HCT116 (cell line): Measurements from ENCODE around the gene GCAT. TPM values are rescaled to one million over a fixed set of nuclear protein-coding genes. Genes with fewer than 3 reads are reported as not detected.

ENCODE experiments used
- ATAC-seq: fragments of 200-7000 bp; cut with Tn5 transposase; 2 replicates; pipeline ENCODE4 v1.9.1; 2020; ENCODE audit warnings: mild to moderate bottlenecking, moderate library complexity
- BruUV-seq: library from RNA; stranded (reverse); fragments of 400-500 nt; replicated peaks from 2 replicates; lab custom pipeline; 2021; lab: Mats Ljungman, UMichigan
- CTCF ChIA-PET: fragments of 300-600 bp; sonication (Branson Sonifier 250); formaldehyde crosslinking; loops from one replicate; lab custom pipeline; 2021; ENCODE audit warnings: antibody characterized with exemption; lab: Charles Lee
- POLR2A ChIA-PET: fragments of 300-600, 350-600 bp; sonication (Branson Sonifier 250); formaldehyde crosslinking; loops from one replicate; lab custom pipeline; 2021; ENCODE audit warnings: antibody characterized with exemption; lab: Charles Lee
- RAD21 ChIA-PET, 2 experiments: fragments of 300-600 bp; sonication (Branson Sonifier 250); formaldehyde crosslinking; loops; one replicate each; lab custom pipeline; 2023; ENCODE audit warnings: low total read pairs in 2 of 2; ENCODE audit not compliant: uncharacterized antibody in 2 of 2, unreplicated experiment in 2 of 2, low non-redundant PET in 1 of 2; lab: Charles Lee
- DNase-seq: peaks from one replicate; pipeline ENCODE4 v3.0.0-alpha.2; 2010; ENCODE audit warnings: low read depth, low spot score
- H2AFZ ChIP-seq: fragments of 200-600 bp; shearing (Covaris generic), sonication (generic); 2 replicates; pipeline ENCODE4 v1.6.1; 2017; ENCODE audit warnings: low read depth, mixed run types, mixed read lengths, antibody characterized with exemption, low read length; ENCODE audit not compliant: poor library complexity, severe bottlenecking
- H3K27ac ChIP-seq: 2 replicates; pipeline ENCODE4 v1.5.1; 2012; ENCODE audit warnings: low read depth, low read length
- H3K27me3 ChIP-seq: fragments of 200-600 bp; sonication (generic); 2 replicates; pipeline ENCODE4 v1.6.1; 2016; ENCODE audit warnings: mixed run types, low read length, mixed read lengths; ENCODE audit not compliant: insufficient read depth
- H3K36me3 ChIP-seq, 2 experiments: fragments of 200-500 bp in 1 of 2; fragments of 200-600 bp in 1 of 2; sonication (Bioruptor generic) in 1 of 2; sonication (generic) in 1 of 2; 2 replicates each; pipeline versions ENCODE4 v1.5.1 to v1.6.1; 2014 to 2016; ENCODE audit warnings: low read length in 2 of 2, inconsistent platforms in 1 of 2, mixed read lengths in 1 of 2, mixed run types in 1 of 2; ENCODE audit not compliant: insufficient read depth in 2 of 2, control insufficient read depth in 1 of 2
- H3K4me1 ChIP-seq, 2 experiments: fragments of 200-600 bp in 1 of 2; sonication (generic) in 1 of 2; 2 replicates each; pipeline versions ENCODE4 v1.5.1 to v1.6.1; 2012 to 2017; ENCODE audit warnings: low read length in 2 of 2, inconsistent platforms in 1 of 2, mild to moderate bottlenecking in 1 of 2, mixed read lengths in 1 of 2, mixed run types in 1 of 2, moderate library complexity in 1 of 2; ENCODE audit not compliant: insufficient read depth in 2 of 2, control insufficient read depth in 1 of 2
- H3K4me2 ChIP-seq: fragments of 200-600 bp; sonication (generic); 2 replicates; pipeline ENCODE4 v1.6.1; 2017; ENCODE audit warnings: mixed run types, low read length, mixed read lengths
- H3K4me3 ChIP-seq, 2 experiments: fragments of 200-600 bp in 1 of 2; sonication (generic) in 1 of 2; replicated peaks in 1 of 2; 2 replicates each; pipeline ENCODE4 v1.5.1; 2011 to 2016; ENCODE audit warnings: low read length in 2 of 2, control low read depth in 1 of 2, low read depth in 1 of 2, mild to moderate bottlenecking in 1 of 2, mixed read lengths in 1 of 2, mixed run types in 1 of 2
- H3K79me2 ChIP-seq: fragments of 200-600 bp; sonication (generic); 2 replicates; pipeline ENCODE4 v1.6.1; 2017; ENCODE audit warnings: mild to moderate bottlenecking, mixed run types, low read length, moderate library complexity, mixed read lengths; ENCODE audit not compliant: insufficient read depth
- H3K9ac ChIP-seq: fragments of 200-600 bp; sonication (generic); 2 replicates; pipeline ENCODE4 v1.6.1; 2016; ENCODE audit warnings: low read length, mixed read lengths
- H3K9me2 ChIP-seq: fragments of 200-600 bp; sonication (generic), shearing (Covaris generic); 2 replicates; pipeline ENCODE4 v1.6.1; 2017; ENCODE audit warnings: mixed run types, mild to moderate bottlenecking, moderate library complexity; ENCODE audit not compliant: insufficient read depth
- H3K9me3 ChIP-seq, 2 experiments: fragments of 200-500 bp in 1 of 2; fragments of 200-600 bp in 1 of 2; sonication (Bioruptor generic) in 1 of 2; sonication (generic) in 1 of 2; 2 replicates each; pipeline ENCODE4 v1.6.1; 2014 to 2017; ENCODE audit warnings: low read length in 2 of 2, mixed read lengths in 2 of 2, inconsistent platforms in 1 of 2, low read depth in 1 of 2, mild to moderate bottlenecking in 1 of 2, mixed run types in 1 of 2, moderate library complexity in 1 of 2; ENCODE audit not compliant: control insufficient read depth in 1 of 2, insufficient read depth in 1 of 2
- H4K20me1 ChIP-seq: fragments of 200-600 bp; sonication (generic), shearing (Covaris generic); 2 replicates; pipeline ENCODE4 v1.6.1; 2017; ENCODE audit warnings: mixed run types, mild to moderate bottlenecking, moderate library complexity; ENCODE audit not compliant: insufficient read depth
- CBX3 ChIP-seq: IDR thresholded peaks from 2 replicates; pipeline ENCODE4 v1.6.1; 2012; ENCODE audit warnings: low read depth
- EGR1 ChIP-seq: IDR thresholded peaks from 2 replicates; pipeline ENCODE4 v1.6.1; 2012; ENCODE audit warnings: low read depth
- EZH2 ChIP-seq: fragments of 200-600 bp; sonication (generic); IDR thresholded peaks from 2 replicates; pipeline ENCODE4 v1.6.1; 2017; ENCODE audit warnings: antibody characterized with exemption, mixed run types
- POLR2A ChIP-seq: IDR thresholded peaks from 2 replicates; pipeline ENCODE4 v1.7.0; 2011; ENCODE audit warnings: borderline replicate concordance; ENCODE audit not compliant: insufficient read depth, insufficient read length; ENCODE audit errors: extremely low read depth
- POLR2AphosphoS5 ChIP-seq: IDR thresholded peaks from 2 replicates; pipeline ENCODE4 v1.6.1; 2011; ENCODE audit warnings: mild to moderate bottlenecking, low read depth, low read length, moderate library complexity
- SIN3A ChIP-seq: IDR thresholded peaks from 2 replicates; pipeline ENCODE4 v1.6.1; 2012; ENCODE audit warnings: low read depth
- SP1 ChIP-seq: IDR thresholded peaks from 2 replicates; pipeline ENCODE4 v1.6.1; 2012; ENCODE audit warnings: low read depth
- TCF7L2 ChIP-seq: IDR thresholded peaks from 2 replicates; pipeline ENCODE4 v1.7.0; 2011; ENCODE audit warnings: borderline replicate concordance, inconsistent platforms; ENCODE audit not compliant: insufficient read depth, insufficient read length; ENCODE audit errors: extremely low read depth
- YY1 ChIP-seq: IDR thresholded peaks from 2 replicates; pipeline ENCODE4 v1.6.1; 2011; ENCODE audit warnings: low read length, low read depth, moderate library complexity, mild to moderate bottlenecking; ENCODE audit not compliant: insufficient replicate concordance; ENCODE audit errors: extremely low read depth
- ZFX ChIP-seq: fragments of 450-650 bp; IDR thresholded peaks from 2 replicates; pipeline ENCODE4 v1.6.1; 2017
- ZNF274 ChIP-seq: fragments of 200-500 bp; sonication (Bioruptor generic); IDR thresholded peaks from 2 replicates; pipeline ENCODE4 v1.6.1; 2014; ENCODE audit warnings: mild to moderate bottlenecking, low read depth, low read length, inconsistent platforms
- intact Hi-C: fragments of 100-400 bp; cut with micrococcal nuclease; formaldehyde crosslinking; loops from 2 replicates; pipeline ENCODE4 v1.10.0; 2022
- total RNA-seq: library from RNA; stranded (reverse); gene quantifications from one replicate; pipeline ENCODE4 v1.2.1, GENCODE V29; 2021; ENCODE audit not compliant: unreplicated experiment
- TF ChIP-seq, protein P1 (sequence below): IDR thresholded peaks from 2 replicates; pipeline ENCODE4 v1.6.1; 2012; ENCODE audit warnings: low read depth
- TF ChIP-seq, protein P2 (sequence below): IDR thresholded peaks from 2 replicates; pipeline ENCODE4 v1.6.1; 2011; ENCODE audit warnings: mild to moderate bottlenecking, low read length, moderate library complexity; ENCODE audit not compliant: insufficient replicate concordance; ENCODE audit errors: extremely low read depth
- TF ChIP-seq, protein P3 (sequence below), 3 experiments: fragments of 200-600 bp in 1 of 3; sonication (generic) in 1 of 3; IDR thresholded peaks in 2 of 3; conservative IDR thresholded peaks in 1 of 3; 2 replicates each; pipeline ENCODE4 v1.5.1; 2012 to 2017; ENCODE audit warnings: low read depth in 2 of 3, low read length in 2 of 3, antibody characterized with exemption in 1 of 3, borderline replicate concordance in 1 of 3, control low read depth in 1 of 3, mild to moderate bottlenecking in 1 of 3, mixed read lengths in 1 of 3, mixed run types in 1 of 3, moderate library complexity in 1 of 3; ENCODE audit not compliant: insufficient read depth in 1 of 3
- TF ChIP-seq, protein P4 (sequence below): IDR thresholded peaks from 2 replicates; pipeline ENCODE4 v1.6.1; 2012
- TF ChIP-seq, protein P5 (sequence below): IDR thresholded peaks from 2 replicates; pipeline ENCODE4 v1.6.1; 2012

The GCAT gene
- total RNA-seq, 1 experiment from 2014 or later = 88.7 TPM

DNA sequence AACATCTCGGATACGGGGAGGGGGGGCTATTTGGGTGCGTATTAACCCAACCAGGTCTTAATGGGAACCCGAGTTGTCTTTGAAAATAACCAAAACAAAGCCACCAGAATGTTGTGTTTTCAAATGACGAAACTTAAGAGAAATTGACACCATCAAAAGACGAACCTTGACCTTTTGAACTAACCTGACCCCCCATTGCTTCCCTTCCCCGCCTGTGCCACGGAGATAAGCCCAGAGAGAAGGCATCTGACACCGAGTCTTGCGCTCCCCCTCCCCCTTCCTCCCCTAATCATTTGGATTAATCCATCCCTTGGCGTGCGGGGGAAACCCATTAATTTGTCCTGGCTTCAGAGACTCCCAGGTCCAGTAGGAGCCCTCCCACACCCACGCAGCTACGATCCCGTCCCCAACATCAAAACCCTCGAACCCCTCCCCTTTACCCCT, 4.5 kb upstream of the GCAT start:
- Histone ChIP-seq H3K27ac (peak overlapping the region; percentile 87; the same call in 1 of the 2 replicates), H3K27me3 (no peaks in the 10 kb centered on the region), H3K79me2 (peaks cover 26% of the 10 kb centered on the region), H3K36me3 (no peaks in the 10 kb centered on the region), H3K4me3 (peak overlapping the region; percentile 48 to 61), H3K4me2 (peak overlapping the region; percentile 89), H3K9me2 (no peaks in the 10 kb centered on the region), H3K9ac (peak overlapping the region; percentile 66), H2AFZ (no peak overlapping the region), H3K4me1 (peaks cover 16 to 57% of the 10 kb centered on the region in 2 experiments; a peak in 3 of 4 replicates), H4K20me1 (no peaks in the 10 kb centered on the region), H3K9me3 (no peaks in the 10 kb centered on the region)
- DNase-seq (no peak), ATAC-seq (no peak)
- intact Hi-C loops = no loop called here
- ChIA-PET CTCF (no interaction called here), RAD21 (no interaction called here), POLR2A (interaction anchor here (1.0 kb wide), 1 partner anchor 20 kb away, joined by 3 read pairs; no protein-coding TSS in a partner anchor)
- BruUV-seq = no TSS peak
- TF ChIP-seq, protein P1, sequence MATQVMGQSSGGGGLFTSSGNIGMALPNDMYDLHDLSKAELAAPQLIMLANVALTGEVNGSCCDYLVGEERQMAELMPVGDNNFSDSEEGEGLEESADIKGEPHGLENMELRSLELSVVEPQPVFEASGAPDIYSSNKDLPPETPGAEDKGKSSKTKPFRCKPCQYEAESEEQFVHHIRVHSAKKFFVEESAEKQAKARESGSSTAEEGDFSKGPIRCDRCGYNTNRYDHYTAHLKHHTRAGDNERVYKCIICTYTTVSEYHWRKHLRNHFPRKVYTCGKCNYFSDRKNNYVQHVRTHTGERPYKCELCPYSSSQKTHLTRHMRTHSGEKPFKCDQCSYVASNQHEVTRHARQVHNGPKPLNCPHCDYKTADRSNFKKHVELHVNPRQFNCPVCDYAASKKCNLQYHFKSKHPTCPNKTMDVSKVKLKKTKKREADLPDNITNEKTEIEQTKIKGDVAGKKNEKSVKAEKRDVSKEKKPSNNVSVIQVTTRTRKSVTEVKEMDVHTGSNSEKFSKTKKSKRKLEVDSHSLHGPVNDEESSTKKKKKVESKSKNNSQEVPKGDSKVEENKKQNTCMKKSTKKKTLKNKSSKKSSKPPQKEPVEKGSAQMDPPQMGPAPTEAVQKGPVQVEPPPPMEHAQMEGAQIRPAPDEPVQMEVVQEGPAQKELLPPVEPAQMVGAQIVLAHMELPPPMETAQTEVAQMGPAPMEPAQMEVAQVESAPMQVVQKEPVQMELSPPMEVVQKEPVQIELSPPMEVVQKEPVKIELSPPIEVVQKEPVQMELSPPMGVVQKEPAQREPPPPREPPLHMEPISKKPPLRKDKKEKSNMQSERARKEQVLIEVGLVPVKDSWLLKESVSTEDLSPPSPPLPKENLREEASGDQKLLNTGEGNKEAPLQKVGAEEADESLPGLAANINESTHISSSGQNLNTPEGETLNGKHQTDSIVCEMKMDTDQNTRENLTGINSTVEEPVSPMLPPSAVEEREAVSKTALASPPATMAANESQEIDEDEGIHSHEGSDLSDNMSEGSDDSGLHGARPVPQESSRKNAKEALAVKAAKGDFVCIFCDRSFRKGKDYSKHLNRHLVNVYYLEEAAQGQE = no peak
- TF ChIP-seq CBX3 (no peak), YY1 (no peak), ZNF274 (no peak), POLR2AphosphoS5 (no peak), EZH2 (no peak), TCF7L2 (no peak), SP1 (no peak), EGR1 (no peak), ZFX (no peak), SIN3A (no peak), POLR2A (no peak)
- TF ChIP-seq, protein P2, sequence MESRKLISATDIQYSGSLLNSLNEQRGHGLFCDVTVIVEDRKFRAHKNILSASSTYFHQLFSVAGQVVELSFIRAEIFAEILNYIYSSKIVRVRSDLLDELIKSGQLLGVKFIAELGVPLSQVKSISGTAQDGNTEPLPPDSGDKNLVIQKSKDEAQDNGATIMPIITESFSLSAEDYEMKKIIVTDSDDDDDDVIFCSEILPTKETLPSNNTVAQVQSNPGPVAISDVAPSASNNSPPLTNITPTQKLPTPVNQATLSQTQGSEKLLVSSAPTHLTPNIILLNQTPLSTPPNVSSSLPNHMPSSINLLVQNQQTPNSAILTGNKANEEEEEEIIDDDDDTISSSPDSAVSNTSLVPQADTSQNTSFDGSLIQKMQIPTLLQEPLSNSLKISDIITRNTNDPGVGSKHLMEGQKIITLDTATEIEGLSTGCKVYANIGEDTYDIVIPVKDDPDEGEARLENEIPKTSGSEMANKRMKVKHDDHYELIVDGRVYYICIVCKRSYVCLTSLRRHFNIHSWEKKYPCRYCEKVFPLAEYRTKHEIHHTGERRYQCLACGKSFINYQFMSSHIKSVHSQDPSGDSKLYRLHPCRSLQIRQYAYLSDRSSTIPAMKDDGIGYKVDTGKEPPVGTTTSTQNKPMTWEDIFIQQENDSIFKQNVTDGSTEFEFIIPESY = no peak
- TF ChIP-seq, protein P3, sequence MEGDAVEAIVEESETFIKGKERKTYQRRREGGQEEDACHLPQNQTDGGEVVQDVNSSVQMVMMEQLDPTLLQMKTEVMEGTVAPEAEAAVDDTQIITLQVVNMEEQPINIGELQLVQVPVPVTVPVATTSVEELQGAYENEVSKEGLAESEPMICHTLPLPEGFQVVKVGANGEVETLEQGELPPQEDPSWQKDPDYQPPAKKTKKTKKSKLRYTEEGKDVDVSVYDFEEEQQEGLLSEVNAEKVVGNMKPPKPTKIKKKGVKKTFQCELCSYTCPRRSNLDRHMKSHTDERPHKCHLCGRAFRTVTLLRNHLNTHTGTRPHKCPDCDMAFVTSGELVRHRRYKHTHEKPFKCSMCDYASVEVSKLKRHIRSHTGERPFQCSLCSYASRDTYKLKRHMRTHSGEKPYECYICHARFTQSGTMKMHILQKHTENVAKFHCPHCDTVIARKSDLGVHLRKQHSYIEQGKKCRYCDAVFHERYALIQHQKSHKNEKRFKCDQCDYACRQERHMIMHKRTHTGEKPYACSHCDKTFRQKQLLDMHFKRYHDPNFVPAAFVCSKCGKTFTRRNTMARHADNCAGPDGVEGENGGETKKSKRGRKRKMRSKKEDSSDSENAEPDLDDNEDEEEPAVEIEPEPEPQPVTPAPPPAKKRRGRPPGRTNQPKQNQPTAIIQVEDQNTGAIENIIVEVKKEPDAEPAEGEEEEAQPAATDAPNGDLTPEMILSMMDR (IDR thresholded peaks at IDR 0.05 in 2 of 3, conservative IDR thresholded peaks at IDR 0.05 in 1 of 3; ENCODE audit: borderline replicate concordance in 1 of 3, insufficient read depth in 1 of 3, low read depth in 2 of 3, low read length in 2 of 3) = no peak
- TF ChIP-seq, protein P4, sequence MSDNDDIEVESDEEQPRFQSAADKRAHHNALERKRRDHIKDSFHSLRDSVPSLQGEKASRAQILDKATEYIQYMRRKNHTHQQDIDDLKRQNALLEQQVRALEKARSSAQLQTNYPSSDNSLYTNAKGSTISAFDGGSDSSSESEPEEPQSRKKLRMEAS = no peak
- TF ChIP-seq, protein P5, sequence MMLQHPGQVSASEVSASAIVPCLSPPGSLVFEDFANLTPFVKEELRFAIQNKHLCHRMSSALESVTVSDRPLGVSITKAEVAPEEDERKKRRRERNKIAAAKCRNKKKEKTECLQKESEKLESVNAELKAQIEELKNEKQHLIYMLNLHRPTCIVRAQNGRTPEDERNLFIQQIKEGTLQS = no peak
